Keratinocyte (primary cell): Measurements from ENCODE around the gene ST8SIA5. TPM values are rescaled to one million over a fixed set of nuclear protein-coding genes. Genes with fewer than 3 reads are reported as not detected.

Experiments used
- DNase-seq: peaks from one replicate; pipeline ENCODE4 v3.0.0-alpha.2; 2011; ENCODE audit warnings: low read depth, missing footprints, low spot score
- FAIRE-seq: peaks from 2 replicates; lab custom pipeline; 2011; peaks lifted over from hg19 to GRCh38; lab: Jason Lieb, UNC
- H2AFZ ChIP-seq: 2 replicates; pipeline ENCODE4 v1.6.0; 2012; ENCODE audit warnings: low read length, control low read depth, inconsistent platforms; ENCODE audit not compliant: control insufficient read depth
- H3K27ac ChIP-seq: 2 replicates; pipeline ENCODE4 v1.5.1; 2011; ENCODE audit warnings: low read length; ENCODE audit not compliant: control insufficient read depth, insufficient read depth
- H3K27me3 ChIP-seq: 3 replicates; pipeline ENCODE4 v1.6.0; 2011; ENCODE audit warnings: low read length; ENCODE audit not compliant: control insufficient read depth, insufficient read depth; ENCODE audit errors: extremely low read depth
- H3K36me3 ChIP-seq, 2 experiments: 2 replicates in 1 of 2; 3 replicates in 1 of 2; pipeline ENCODE4 v1.5.1; 2011; ENCODE audit warnings: low read length in 2 of 2, mild to moderate bottlenecking in 1 of 2; ENCODE audit not compliant: control insufficient read depth in 2 of 2, insufficient read depth in 2 of 2; ENCODE audit errors: extremely low read depth in 1 of 2
- H3K4me1 ChIP-seq: 3 replicates; pipeline ENCODE4 v1.5.1; 2011; ENCODE audit warnings: low read length; ENCODE audit not compliant: control insufficient read depth, insufficient read depth; ENCODE audit errors: extremely low read depth
- H3K4me2 ChIP-seq: 3 replicates; pipeline ENCODE4 v1.6.0; 2011; ENCODE audit warnings: low read depth, low read length; ENCODE audit not compliant: control insufficient read depth, insufficient read depth; ENCODE audit errors: extremely low read depth
- H3K4me3 ChIP-seq, 3 experiments: fragments of 200-600 bp in 1 of 3; sonication (generic) in 1 of 3; 2 replicates in 2 of 3; 3 replicates in 1 of 3; pipeline ENCODE4 v1.5.1; 2011 to 2016; ENCODE audit warnings: low read length in 3 of 3, mild to moderate bottlenecking in 3 of 3, control low read depth in 2 of 3, inconsistent platforms in 1 of 3, low read depth in 1 of 3, mixed read lengths in 1 of 3, mixed run types in 1 of 3, moderate library complexity in 1 of 3; ENCODE audit not compliant: control insufficient read depth in 2 of 3, insufficient read depth in 2 of 3; ENCODE audit errors: extremely low read depth in 1 of 3
- H3K79me2 ChIP-seq: 2 replicates; pipeline ENCODE4 v1.6.0; 2012; ENCODE audit warnings: low read length; ENCODE audit not compliant: control insufficient read depth, insufficient read depth
- H3K9ac ChIP-seq: 3 replicates; pipeline ENCODE4 v1.6.0; 2011; ENCODE audit warnings: low read length; ENCODE audit not compliant: control insufficient read depth, insufficient read depth; ENCODE audit errors: extremely low read depth
- H3K9me1 ChIP-seq: 3 replicates; pipeline ENCODE4 v1.6.0; 2011; ENCODE audit warnings: low read length; ENCODE audit not compliant: control insufficient read depth, insufficient read depth; ENCODE audit errors: extremely low read depth
- H3K9me3 ChIP-seq: 2 replicates; pipeline ENCODE4 v1.5.1; 2012; ENCODE audit warnings: low read depth, low read length; ENCODE audit not compliant: control insufficient read depth
- H4K20me1 ChIP-seq: 3 replicates; pipeline ENCODE4 v1.6.0; 2011; ENCODE audit warnings: low read length; ENCODE audit not compliant: control insufficient read depth, insufficient read depth; ENCODE audit errors: extremely low read depth
- EZH2 ChIP-seq: IDR thresholded peaks from one replicate; pipeline ENCODE4 v1.6.1; 2012; ENCODE audit warnings: inconsistent platforms, mild to moderate bottlenecking, low read length, moderate library complexity
- dilution Hi-C: fragments of 300-500 bp; cut with MboI; formaldehyde crosslinking; loops from one replicate; pipeline ENCODE4 v1.7.0; 2020; ENCODE audit warnings: low sequenced_read_pairs; ENCODE audit not compliant: extremely low pct_ligation_motif_present
- polyA plus RNA-seq, 5 experiments: library from polyadenylated mRNA; depleted of rRNA in 3 of 5; stranded (reverse) in 3 of 5; stranded (forward) in 1 of 5; unstranded in 1 of 5; fragments of >200 nt; gene quantifications; 1 replicate in 1 of 5; 2 replicates in 3 of 5; 3 replicates in 1 of 5; pipeline versions ENCODE4 v1.2.1 to v1.2.3, GENCODE V29; 2011 to 2012; ENCODE audit warnings: missing spikeins in 2 of 5, low read depth in 1 of 5, low replicate concordance in 1 of 5
- TF ChIP-seq, protein P1 (sequence below), 3 experiments: IDR thresholded peaks in 1 of 3; conservative IDR thresholded peaks in 1 of 3; optimal IDR thresholded peaks in 1 of 3; 2 replicates in 2 of 3; 3 replicates in 1 of 3; pipeline versions ENCODE3 to v1.5.1; 2011; ENCODE audit warnings: low read length in 3 of 3, mild to moderate bottlenecking in 3 of 3, moderate library complexity in 2 of 3, control low read depth in 1 of 3, inconsistent platforms in 1 of 3; ENCODE audit not compliant: insufficient read depth in 2 of 3; ENCODE audit errors: extremely low read depth in 1 of 3

ST8SIA5 gene
- polyA plus RNA-seq, 1 donor (not counting 4 experiments of a cell fraction or from before 2014, with no cell fraction given), result under 0.01 TPM

DNA sequence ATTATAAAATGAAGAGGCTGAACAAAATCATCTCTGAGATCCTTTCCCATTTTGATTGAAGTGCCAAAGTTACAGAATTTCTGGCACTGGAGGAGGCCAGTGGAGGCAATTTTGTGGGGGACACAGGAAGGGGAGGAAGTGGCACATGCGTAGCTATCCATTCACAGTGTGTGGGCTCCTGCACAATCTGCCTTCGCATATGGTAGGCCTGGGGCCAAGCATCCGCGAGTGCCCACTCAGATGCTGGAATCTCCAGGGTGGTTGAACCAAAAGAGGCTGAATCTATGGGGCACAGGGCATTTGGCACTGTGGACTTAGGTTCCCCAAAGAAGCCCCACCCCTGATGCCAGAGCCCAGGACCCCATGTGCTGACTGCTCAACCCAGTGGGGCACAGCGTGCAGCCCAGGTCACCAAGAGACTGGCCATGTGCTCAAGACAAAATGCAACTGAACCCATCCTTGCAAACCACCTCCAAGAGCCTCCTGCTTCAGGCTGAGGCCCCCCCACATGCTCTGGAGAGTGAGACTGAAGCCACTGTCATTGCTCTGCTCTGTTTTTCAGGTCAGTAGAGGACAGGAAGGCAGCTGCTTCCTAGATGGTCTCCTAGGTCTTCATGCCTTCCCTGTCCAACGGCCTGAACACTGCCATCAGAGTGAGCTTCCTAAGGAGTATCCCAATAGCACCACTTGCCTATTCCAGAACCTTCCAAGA, 28.5 kb downstream of the ST8SIA5 start:
- Histone ChIP-seq H3K9me1 (no peaks in the 10 kb centered on the region), H3K4me1 (no peaks in the 10 kb centered on the region), H3K9ac (no peak overlapping the region), H3K36me3 (no peaks in the 10 kb centered on the region), H3K27me3 (no peaks in the 10 kb centered on the region), H3K4me3 (no peak overlapping the region), H4K20me1 (no peaks in the 10 kb centered on the region), H3K4me2 (no peak overlapping the region), H2AFZ (no peak overlapping the region), H3K27ac (no peak overlapping the region), H3K79me2 (no peaks in the 10 kb centered on the region), H3K9me3 (peaks cover 5% of the 10 kb centered on the region)
- dilution Hi-C loops, result no loop called here
- TF ChIP-seq, protein P1, sequence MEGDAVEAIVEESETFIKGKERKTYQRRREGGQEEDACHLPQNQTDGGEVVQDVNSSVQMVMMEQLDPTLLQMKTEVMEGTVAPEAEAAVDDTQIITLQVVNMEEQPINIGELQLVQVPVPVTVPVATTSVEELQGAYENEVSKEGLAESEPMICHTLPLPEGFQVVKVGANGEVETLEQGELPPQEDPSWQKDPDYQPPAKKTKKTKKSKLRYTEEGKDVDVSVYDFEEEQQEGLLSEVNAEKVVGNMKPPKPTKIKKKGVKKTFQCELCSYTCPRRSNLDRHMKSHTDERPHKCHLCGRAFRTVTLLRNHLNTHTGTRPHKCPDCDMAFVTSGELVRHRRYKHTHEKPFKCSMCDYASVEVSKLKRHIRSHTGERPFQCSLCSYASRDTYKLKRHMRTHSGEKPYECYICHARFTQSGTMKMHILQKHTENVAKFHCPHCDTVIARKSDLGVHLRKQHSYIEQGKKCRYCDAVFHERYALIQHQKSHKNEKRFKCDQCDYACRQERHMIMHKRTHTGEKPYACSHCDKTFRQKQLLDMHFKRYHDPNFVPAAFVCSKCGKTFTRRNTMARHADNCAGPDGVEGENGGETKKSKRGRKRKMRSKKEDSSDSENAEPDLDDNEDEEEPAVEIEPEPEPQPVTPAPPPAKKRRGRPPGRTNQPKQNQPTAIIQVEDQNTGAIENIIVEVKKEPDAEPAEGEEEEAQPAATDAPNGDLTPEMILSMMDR (optimal IDR thresholded peaks at IDR 0.05 in 1 of 3, IDR thresholded peaks at IDR 0.05 in 1 of 3, conservative IDR thresholded peaks at IDR 0.05 in 1 of 3; ENCODE audit: extremely low read depth in 1 of 3, insufficient read depth in 2 of 3, low read length in 3 of 3), result no peak
- no peak for TF ChIP-seq EZH2
- FAIRE-seq, result no peak
- no peak for DNase-seq

DNA sequence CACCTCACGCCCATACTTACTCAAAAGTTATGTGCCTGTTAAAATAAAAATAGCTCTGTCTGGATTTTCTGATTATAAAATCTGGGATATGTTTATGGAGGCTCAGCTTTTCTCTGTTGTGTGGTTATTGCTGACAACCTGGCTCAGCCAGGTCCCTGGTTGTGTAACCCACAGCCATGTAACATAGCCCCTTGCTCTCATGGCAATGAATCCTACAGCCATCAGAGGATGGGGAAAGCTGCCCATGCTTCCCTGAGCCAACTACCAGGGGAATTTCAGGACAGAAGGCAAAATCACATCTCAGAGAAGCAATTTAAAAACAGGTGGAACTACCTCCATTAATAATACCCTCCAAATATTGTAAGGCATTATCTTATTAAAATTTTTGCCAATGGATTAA, 29.7 kb downstream of the ST8SIA5 start:
- Histone ChIP-seq H3K9me1 (no peaks in the 10 kb centered on the region), H3K27ac (no peak overlapping the region), H3K36me3 (no peaks in the 10 kb centered on the region), H3K79me2 (no peaks in the 10 kb centered on the region), H3K9me3 (peaks cover 5% of the 10 kb centered on the region), H4K20me1 (no peaks in the 10 kb centered on the region), H3K9ac (no peak overlapping the region), H3K4me2 (no peak overlapping the region), H2AFZ (no peak overlapping the region), H3K4me1 (no peaks in the 10 kb centered on the region), H3K27me3 (no peaks in the 10 kb centered on the region), H3K4me3 (no peak overlapping the region)
- TF ChIP-seq EZH2, result no peak
- dilution Hi-C loops, result no loop called here
- no peak for DNase-seq
- FAIRE-seq, result no peak

DNA sequence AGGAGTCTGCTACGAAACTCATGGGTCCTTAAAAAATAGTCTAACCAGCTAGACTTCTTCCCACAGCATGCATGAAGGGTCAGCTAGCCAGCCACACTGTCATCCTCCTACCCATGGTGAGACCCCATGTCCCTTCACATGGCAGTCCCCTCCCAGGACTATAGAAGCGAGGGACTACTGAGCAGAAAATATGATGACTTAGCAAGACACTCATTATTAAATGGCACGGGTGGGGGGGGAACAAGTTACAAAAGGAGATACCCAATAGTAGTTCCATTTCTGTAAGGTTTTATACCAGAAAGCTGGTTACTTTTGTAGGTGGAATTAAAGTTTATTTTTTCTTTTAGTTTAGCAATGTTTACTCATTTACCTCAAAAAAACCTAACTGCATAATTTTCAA, 31.5 kb downstream of the ST8SIA5 start:
- dilution Hi-C loops, result no loop called here
- H3K79me2 ChIP-seq, result no peaks in the 10 kb centered on the region
- no peak overlapping the region for H3K4me3 ChIP-seq
- no peak overlapping the region for H2AFZ ChIP-seq
- H4K20me1 ChIP-seq, result no peaks in the 10 kb centered on the region
- DNase-seq (no peak), FAIRE-seq (no peak)
- H3K9ac ChIP-seq, result no peak overlapping the region
- H3K36me3 ChIP-seq, result no peaks in the 10 kb centered on the region
- no peaks in the 10 kb centered on the region for H3K27me3 ChIP-seq
- no peak overlapping the region for H3K4me2 ChIP-seq
- H3K27ac ChIP-seq, result no peak overlapping the region
- H3K9me3 ChIP-seq, result peaks cover 3% of the 10 kb centered on the region
- no peaks in the 10 kb centered on the region for H3K9me1 ChIP-seq
- no peaks in the 10 kb centered on the region for H3K4me1 ChIP-seq
- no peak for TF ChIP-seq EZH2
- TF ChIP-seq, protein P1 (optimal IDR thresholded peaks at IDR 0.05 in 1 of 3, IDR thresholded peaks at IDR 0.05 in 1 of 3, conservative IDR thresholded peaks at IDR 0.05 in 1 of 3; ENCODE audit: extremely low read depth in 1 of 3, insufficient read depth in 2 of 3, low read length in 3 of 3), result no peak
